ENCODE results near the gene ZBTB18. TPM values are rescaled to one million over a fixed set of nuclear protein-coding genes. Genes with fewer than 3 reads are reported as not detected.

ZBTB18 gene
- total RNA-seq, 1 donor from 2014 or later = 30.1 TPM

- H3F3A ChIP-seq (ENCODE audit: low read depth) = peaks cover 29% of the 10 kb centered on the region
- no peak overlapping the region for H3K4me3 ChIP-seq
- Mint-ChIP-seq H3K27me3 (ENCODE audit: insufficient read depth, low read depth) (peaks cover 2% of the 10 kb centered on the region), H3K9me3 (no peaks in the 10 kb centered on the region), H3K36me3 (peaks cover 2% of the 10 kb centered on the region), H3K27ac (no peak overlapping the region), H3K4me3 (no peak overlapping the region), H3K4me1 (peaks cover 38% of the 10 kb centered on the region)
- H3K36me3 ChIP-seq = no peaks in the 10 kb centered on the region
- H3K4me1 ChIP-seq = peaks cover 57% of the 10 kb centered on the region
- H2AFZ ChIP-seq (replicated peaks) = no peak overlapping the region
- no peaks in the 10 kb centered on the region for H3K27me3 ChIP-seq
- H3K9me3 ChIP-seq (ENCODE audit: low read depth) = no peaks in the 10 kb centered on the region
- H3K79me2 ChIP-seq (ENCODE audit: low read depth) = peaks cover 19% of the 10 kb centered on the region
- H4K20me1 ChIP-seq (ENCODE audit: low read depth) = peaks cover 12% of the 10 kb centered on the region
- no peak overlapping the region for H3K4me2 ChIP-seq
- no peak overlapping the region for H3K27ac ChIP-seq
- TF ChIP-seq EZH2phosphoT487 (IDR thresholded peaks at IDR 0.05) (no peak), CTCF (IDR thresholded peaks at IDR 0.05) (no peak), EZH2 (IDR thresholded peaks at IDR 0.05) (no peak)
- no peak overlapping the region for H3K9ac ChIP-seq
- no peak for DNase-seq (ENCODE audit: low spot score)
Measured at GRCh38 chr1:244060686-244061085, 9.6 kb downstream of the ZBTB18 start.

- H3K36me3 Mint-ChIP-seq = peaks cover 2% of the 10 kb centered on the region
- peaks cover 3% of the 10 kb centered on the region for H3K27me3 Mint-ChIP-seq (ENCODE audit: insufficient read depth, low read depth)
- peaks cover 5% of the 10 kb centered on the region for H3K79me2 ChIP-seq (ENCODE audit: low read depth)
- no peak overlapping the region for H3K4me2 ChIP-seq
- H3K4me3 ChIP-seq = no peak overlapping the region
- no peak for DNase-seq (ENCODE audit: low spot score)
- peaks cover 18% of the 10 kb centered on the region for H3F3A ChIP-seq (ENCODE audit: low read depth)
- H2AFZ ChIP-seq (replicated peaks) = no peak overlapping the region
- no peak overlapping the region for H3K27ac ChIP-seq
- H4K20me1 ChIP-seq (ENCODE audit: low read depth) = no peaks in the 10 kb centered on the region
- no peak overlapping the region for H3K4me3 Mint-ChIP-seq
- H3K9me3 Mint-ChIP-seq = no peaks in the 10 kb centered on the region
- no peaks in the 10 kb centered on the region for H3K9me3 ChIP-seq (ENCODE audit: low read depth)
- peaks cover 33% of the 10 kb centered on the region for H3K4me1 Mint-ChIP-seq
- H3K27me3 ChIP-seq = no peaks in the 10 kb centered on the region
- H3K9ac ChIP-seq = no peak overlapping the region
- no peak for TF ChIP-seq CTCF (IDR thresholded peaks at IDR 0.05)
- TF ChIP-seq EZH2phosphoT487 (IDR thresholded peaks at IDR 0.05) = no peak
- no peak for TF ChIP-seq EZH2 (IDR thresholded peaks at IDR 0.05)
- H3K27ac Mint-ChIP-seq = no peak overlapping the region
- peaks cover 50% of the 10 kb centered on the region for H3K4me1 ChIP-seq
- no peaks in the 10 kb centered on the region for H3K36me3 ChIP-seq
Measured at GRCh38 chr1:244062156-244062725, 11.2 kb downstream of the ZBTB18 start.

- H3K4me2 ChIP-seq = no peak overlapping the region
- Mint-ChIP-seq H3K4me1 (peaks cover 34% of the 10 kb centered on the region), H3K36me3 (no peaks in the 10 kb centered on the region), H3K4me3 (no peak overlapping the region), H3K27me3 (ENCODE audit: insufficient read depth, low read depth) (peaks cover 6% of the 10 kb centered on the region), H3K9me3 (no peaks in the 10 kb centered on the region), H3K27ac (no peak overlapping the region)
- no peak for TF ChIP-seq CTCF (IDR thresholded peaks at IDR 0.05)
- TF ChIP-seq EZH2 (IDR thresholded peaks at IDR 0.05) = no peak
- TF ChIP-seq EZH2phosphoT487 (IDR thresholded peaks at IDR 0.05) = no peak
- H3K4me1 ChIP-seq = peaks cover 49% of the 10 kb centered on the region
- no peak overlapping the region for H3K9ac ChIP-seq
- no peaks in the 10 kb centered on the region for H3K27me3 ChIP-seq
- H4K20me1 ChIP-seq (ENCODE audit: low read depth) = no peaks in the 10 kb centered on the region
- no peaks in the 10 kb centered on the region for H3K36me3 ChIP-seq
- H3K9me3 ChIP-seq (ENCODE audit: low read depth) = no peaks in the 10 kb centered on the region
- H3F3A ChIP-seq (ENCODE audit: low read depth) = peaks cover 8% of the 10 kb centered on the region
- DNase-seq (ENCODE audit: low spot score) = no peak
- no peak overlapping the region for H3K4me3 ChIP-seq
- H3K27ac ChIP-seq = no peak overlapping the region
- H2AFZ ChIP-seq (replicated peaks) = peak overlapping the region; percentile 35
- no peaks in the 10 kb centered on the region for H3K79me2 ChIP-seq (ENCODE audit: low read depth)
Measured at GRCh38 chr1:244063498-244063897, 12.4 kb downstream of the ZBTB18 start.

Data from neural progenitor cell (in vitro differentiated cells).